Femur (tissue), 1 donor: ENCODE results near the gene TEAD4.
"Not testable (repeated sequence)": the region's sequence is repeated elsewhere in the genome, so short reads cannot be mapped to it uniquely, and the experiment has no call there.

ENCODE experiments used
- DNase-seq: peaks from one replicate; pipeline ENCODE4 v3.0.0-alpha.2; 2017

The TEAD4 gene

DNA sequence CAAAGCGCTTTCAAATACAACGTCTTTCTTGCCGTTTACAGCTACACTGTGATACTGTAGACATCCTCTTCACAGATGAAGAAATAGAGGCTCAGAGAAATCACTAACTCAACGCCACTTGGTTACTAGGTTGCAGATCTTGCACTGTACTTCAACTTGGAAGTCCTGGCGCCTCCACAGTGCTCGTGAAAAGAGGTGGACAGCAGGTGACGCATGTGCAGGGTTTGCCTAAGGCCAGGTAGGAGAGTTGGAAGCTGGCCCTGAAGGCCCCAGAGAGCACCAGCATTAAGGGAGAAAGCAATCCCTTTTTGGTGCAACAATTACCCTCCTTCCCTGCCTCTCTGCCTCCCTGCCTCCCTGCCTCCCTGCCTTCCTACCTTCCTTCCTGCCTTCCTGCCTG, 95.2 kb downstream of the TEAD4 start:
- DNase-seq = no peak

- no peak for DNase-seq
Observed at GRCh38 chr12:3055026-3055703, 96.0 kb downstream of the TEAD4 start.

GRCh38 chr12:3055704-3056467, 96.7 kb downstream of the TEAD4 start:
- DNase-seq = no peak

DNA sequence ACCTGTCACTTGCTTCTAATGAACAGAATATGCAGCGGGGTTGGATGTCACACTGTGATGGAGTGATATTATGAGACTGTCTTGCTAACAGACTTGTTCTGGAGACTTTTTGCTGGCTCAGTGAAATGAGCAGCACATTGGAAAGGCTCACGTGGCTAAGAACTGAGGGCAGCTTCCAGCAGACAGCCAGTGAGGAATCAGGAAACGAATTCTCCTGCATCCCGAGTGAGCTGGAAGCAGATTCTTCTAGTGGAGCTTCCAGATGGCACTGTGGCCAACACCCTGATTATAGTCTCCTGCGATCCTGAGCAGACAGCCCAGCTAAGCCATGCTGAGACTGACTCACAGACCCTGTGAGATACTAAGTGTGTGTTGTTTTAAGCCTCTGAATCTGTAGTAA, 101.9 kb downstream of the TEAD4 start:
- DNase-seq = no peak

DNA sequence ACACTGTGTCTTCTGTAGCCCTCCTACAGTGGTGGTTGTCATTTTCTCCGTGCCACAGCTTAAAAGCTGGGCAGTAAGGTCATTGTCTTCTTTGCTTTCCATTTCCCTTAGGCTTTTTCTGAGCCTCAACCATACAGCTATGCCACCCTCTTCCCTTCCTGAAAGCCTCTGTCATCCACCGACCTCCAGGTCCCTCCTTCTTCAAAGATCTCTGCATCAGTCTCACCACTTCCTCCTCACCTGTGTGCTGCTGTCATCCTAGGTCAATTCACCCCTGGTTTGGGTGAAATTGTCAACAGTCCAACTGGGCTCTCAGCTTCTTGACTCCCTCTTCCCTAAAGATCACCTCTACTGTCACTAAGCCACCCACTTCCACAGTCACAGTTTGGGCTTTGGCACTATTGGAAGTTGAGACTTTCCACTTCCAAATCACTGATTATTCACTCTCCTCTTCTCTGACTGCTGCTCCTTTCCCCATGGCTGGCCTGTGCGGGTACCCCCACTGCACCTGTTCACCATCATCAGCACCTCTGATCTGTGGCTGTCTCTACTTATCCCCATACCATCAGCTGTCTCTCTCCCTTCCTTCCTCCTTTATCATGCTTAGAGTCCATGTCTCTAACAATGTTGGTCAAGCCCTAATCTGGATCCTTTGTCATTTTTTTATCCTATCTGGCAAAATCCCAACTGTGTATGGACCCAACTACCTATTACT, 102.5 kb downstream of the TEAD4 start:
- DNase-seq = no peak

DNA sequence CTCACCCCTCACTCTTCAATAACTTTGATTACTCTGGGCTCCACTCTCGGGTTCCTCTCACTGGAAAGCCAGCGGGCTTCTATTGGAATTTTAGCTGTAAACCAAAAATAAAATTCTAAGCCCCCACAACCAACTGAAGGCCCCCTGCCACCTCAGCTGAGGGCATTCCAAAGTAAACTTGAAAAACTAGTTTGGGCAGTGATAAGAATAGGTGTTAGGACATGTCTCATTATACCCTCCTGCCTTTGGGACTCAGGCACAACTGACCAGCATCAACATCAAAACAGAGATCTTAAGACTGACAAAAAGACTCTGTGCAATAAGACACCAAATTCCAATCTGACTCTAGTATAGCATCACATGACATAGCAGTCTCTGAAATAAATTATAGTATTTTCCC, 106.1 kb downstream of the TEAD4 start:
- no peak for DNase-seq

- DNase-seq = not testable (repeated sequence)
Observed at GRCh38 chr12:3065846-3066245, 106.6 kb downstream of the TEAD4 start.

GRCh38 chr12:3069714-3070113, 110.5 kb downstream of the TEAD4 start:
- no peak for DNase-seq

- no peak for DNase-seq
Observed at GRCh38 chr12:3071107-3071506, 111.9 kb downstream of the TEAD4 start.

DNA sequence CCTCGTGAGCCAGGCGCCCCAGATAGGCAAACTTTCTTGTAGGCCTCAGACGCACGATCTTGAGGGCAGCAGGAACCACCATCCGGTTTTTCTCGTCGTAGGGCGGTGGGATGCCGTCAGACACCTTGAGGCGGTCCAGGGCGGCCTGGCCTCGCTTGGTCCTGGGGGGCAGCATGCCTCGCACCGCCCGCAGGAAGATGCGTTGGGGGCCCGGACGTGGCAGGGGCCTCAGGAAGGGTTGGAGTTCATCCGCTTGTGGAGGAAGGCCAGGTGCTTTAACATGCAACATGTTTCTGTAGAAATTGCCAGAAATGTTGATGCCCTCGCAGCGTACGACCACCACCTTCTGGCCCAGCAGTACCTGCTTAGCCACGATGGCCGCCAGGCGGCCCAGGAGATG, 112.5 kb downstream of the TEAD4 start:
- no peak for DNase-seq

DNA sequence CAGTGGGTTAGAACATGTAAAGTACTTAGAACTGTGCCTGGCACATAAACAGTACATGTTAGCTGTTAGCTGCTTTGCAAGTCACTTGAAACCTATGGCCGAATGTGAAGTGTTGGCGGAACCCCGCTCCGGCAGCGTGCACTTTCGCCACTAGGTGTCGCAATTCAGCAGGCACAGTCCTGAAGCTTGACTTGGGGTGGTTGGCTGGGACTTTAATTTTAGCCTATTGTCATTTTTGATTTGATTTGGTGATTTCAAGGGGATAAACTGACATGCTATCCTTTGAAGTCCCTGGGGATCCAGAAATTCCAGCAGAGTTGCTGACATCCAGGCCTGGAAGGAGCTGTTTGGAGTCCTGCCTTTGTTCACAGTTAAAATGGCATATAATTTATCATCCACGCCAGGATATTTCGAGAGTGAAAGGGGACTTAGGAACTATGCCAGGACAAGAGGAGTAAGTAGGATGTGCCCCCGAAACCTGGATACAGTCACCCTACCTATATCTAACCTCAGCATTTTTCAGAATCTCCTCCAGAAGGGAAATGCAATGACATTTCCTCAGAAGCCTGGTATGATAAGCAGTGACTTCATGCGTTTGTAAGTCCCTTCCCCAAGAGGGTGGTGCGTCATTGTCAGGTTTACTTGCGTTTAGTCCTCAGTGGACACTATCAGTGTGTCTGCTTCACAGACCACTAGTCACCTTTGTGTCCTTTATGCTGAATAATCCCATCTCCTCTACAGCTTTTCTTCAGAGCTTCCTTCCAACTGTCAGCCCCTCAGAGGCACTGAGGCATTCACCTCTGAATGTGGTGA, 114.4 kb downstream of the TEAD4 start:
- peak; percentile 93 for DNase-seq

GRCh38 chr12:3075315-3075714, 116.1 kb downstream of the TEAD4 start:
- no peak for DNase-seq

- DNase-seq = peak; percentile 86
Observed at GRCh38 chr12:3076730-3077571, 117.8 kb downstream of the TEAD4 start, which contains the start of gene TSPAN9. TSS of gene TSPAN9 (plus strand) at chr12:3077379. CDS start at chr12:3201194, 123,815 bp downstream.

GRCh38 chr12:3077572-3078081, 118.4 kb downstream of the TEAD4 start:
- DNase-seq = peak; percentile 54

DNA sequence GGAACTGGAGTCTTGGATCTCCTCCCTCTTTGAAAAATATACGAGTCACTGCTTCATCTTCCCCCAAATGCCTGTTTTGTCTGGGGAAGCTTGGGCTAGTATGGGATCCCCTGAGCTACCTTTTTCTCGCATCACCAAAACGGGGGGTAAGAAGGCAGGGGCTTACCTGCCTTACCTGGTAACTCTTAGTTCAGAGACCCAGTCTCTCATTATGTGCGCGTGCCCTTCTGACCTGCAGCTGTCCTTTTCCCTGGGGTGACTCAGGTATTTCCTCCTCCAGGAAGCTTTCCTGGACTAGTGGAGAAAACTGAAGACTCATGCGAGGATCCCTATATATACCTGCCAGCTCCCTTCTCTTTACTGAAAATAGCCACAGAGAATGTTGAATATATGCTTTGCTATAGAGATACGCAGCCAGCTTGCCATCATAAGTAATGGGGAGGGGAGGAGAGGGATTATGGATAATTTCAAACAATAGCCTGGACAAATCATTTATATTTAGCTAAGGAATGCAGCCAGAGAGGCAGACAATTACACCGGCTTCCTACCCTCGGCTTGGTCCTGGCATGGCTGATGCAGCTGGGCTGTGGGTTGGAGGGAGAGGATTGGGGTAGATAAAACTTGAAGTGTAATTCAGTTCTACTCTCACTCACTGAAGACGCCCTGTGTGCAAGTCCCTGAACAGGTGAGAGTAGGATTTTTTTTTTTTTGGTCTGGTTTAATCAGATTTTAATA, 119.1 kb downstream of the TEAD4 start:
- no peak for DNase-seq

DNA sequence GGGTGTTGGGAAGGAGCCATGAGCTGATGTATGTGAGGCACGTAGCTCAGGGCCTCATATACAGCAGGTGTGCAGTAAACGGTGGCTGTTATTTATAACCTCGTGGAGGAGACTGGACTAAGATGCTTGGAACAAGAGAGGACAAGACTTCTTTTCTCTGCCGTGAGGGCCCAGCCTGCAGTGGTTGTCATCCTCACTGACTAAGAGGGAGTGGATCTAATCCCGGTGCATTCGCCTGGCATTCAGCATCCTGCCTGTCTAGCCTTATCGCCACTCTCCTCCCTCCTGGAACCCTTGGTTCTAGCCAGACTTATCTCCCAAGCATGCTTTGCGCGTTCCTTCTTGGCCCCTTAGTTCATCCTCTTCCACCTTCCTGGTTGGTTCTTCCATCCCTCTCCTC, 121.9 kb downstream of the TEAD4 start:
- no peak for DNase-seq

DNA sequence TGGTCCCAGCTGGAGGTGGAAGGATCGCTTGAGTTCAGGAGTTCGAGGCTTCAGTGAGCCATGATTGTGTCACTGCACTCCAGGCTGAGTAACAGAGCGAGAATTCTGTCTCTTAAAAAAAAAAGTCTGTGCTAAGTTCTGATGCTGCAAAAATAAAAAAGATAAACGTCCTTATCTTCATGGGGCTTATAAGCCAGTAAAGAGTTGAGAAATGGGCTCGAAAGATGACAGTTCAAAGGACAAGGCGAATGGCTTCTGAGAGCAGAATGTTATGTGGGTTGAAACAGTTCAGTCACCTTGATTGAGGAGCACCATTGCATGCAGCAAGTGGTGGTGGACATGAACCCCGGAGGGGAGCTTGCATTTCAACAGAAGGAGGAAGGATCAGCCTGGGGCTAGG, 122.7 kb downstream of the TEAD4 start:
- DNase-seq = no peak

GRCh38 chr12:3083241-3083920, 124.2 kb downstream of the TEAD4 start:
- no peak for DNase-seq

DNA sequence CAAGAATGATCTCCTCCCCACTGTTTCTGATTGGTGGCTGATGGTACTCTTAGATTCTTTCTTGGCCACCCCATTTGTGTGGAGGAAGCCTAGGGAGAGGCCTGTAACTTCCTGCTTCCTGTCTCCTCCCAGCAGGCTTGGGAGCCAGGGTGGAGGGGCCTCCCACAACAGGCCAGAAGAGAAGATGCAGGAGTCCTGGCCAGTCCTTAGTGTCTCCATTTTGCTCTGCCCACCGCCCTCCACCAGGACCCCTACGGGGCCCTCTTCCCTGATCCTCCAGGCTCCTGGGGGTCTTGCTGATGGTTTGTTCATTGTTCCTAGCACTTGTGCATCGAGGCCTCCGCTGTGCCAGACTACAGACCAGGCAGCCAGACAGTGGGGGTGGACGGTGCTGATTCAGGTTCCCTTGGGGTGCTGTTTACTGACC, 124.7 kb downstream of the TEAD4 start:
- DNase-seq = no peak

DNA sequence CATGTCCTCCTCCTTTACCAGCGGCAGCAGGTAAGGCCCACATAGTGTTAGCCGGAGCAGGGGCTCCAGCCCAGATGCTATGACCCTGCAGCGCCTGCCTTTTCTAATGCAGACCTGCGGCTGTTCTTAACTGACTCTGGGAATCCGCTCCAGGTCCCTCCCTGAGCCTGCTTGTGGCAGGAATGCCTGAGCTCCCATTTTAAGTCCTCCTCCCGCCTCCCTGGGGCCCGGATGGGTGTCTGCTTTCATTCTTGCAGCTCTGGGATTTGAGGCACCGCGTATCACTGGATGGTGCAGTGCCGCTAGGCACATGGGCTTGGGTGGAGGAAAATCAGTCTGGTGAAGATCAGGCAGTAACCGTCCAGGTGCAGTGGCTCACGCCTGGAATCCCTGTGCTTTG, 125.5 kb downstream of the TEAD4 start:
- DNase-seq = no peak
